Measurements from ENCODE around the gene CES1.
"Not testable (repeated sequence)": the region's sequence is repeated elsewhere in the genome, so short reads cannot be mapped to it uniquely, and the experiment has no call there.

DNA sequence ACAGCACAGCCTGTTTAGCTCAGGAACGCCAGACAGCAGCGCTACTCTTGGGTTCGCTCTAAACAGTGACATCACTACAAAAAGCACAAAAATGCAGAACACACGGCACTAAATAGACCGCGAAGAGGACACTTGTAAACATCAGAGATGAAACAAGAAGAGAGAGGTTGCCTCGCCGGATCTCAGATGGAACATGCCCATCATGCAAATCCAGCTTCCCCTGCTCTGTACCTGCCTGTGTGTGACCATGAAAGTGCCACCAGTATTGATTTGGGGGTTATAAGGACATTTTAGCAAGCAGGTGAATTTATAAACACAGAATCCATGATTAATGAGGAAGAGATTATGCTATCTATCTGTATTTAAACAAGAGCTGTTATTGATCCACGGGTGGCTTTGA lies 19.2 kb downstream of the CES1 start:
- not testable (repeated sequence) for TF ChIP-seq TAF1 (IDR thresholded peaks at IDR 0.05; ENCODE audit: borderline replicate concordance, low read depth, low read length); POLR2A (IDR thresholded peaks at IDR 0.05; ENCODE audit: low read depth, low read length)
